Activated CD8-positive, alpha-beta memory T cell treated with anti-CD3 and anti-CD28 coated beads for 24 hours (primary cell): ENCODE measurements around the gene SMARCC1.

ENCODE experiments used
- DNase-seq: peaks from one replicate; pipeline ENCODE4 v3.0.0-alpha.2; 2020

The SMARCC1 gene

GRCh38 chr3:47629770-47630169 lies 151.9 kb downstream of the SMARCC1 start:
- no peak for DNase-seq

DNA sequence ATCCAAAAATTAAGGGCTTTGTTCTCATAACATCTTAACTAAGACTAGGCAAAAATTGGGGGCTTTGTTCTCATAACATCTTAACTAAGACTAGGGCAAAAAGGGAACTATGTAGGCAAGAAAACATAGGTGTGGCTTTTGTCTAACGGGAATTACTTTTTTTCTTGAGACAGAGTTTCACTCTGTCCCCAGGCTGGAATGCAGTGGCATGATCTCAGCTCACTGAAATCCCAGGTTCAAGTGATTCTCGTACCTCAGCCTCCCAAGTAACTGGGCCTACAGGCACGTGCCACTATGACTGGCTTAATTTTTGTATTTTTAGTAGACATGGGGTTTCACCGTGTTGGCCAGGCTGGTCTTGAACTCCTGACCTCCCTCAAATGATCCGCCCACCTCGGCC lies 153.3 kb downstream of the SMARCC1 start:
- no peak for DNase-seq

GRCh38 chr3:47622671-47623461 lies 158.8 kb downstream of the SMARCC1 start:
- DNase-seq: no peak

- DNase-seq: no peak
Measured at GRCh38 chr3:47617086-47618010, 164.3 kb downstream of the SMARCC1 start.

DNA sequence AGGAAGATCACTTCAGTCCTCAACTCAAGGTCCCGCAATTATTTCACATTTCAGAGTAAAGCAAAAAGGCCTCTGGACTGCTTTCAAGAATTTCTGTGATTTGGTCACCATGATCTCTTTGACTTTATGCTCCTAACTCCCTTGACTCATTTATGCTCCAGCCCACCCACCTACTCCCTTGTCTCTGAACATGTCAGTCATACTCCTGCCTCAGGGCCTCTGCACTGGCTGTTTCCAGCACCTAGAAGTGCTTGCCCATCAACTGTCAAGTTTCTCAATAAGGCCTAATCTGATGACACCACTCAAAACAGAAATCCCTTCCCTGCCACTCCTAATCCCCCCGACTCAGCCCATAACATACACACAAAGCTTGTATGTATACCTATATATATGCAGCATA lies 166.9 kb downstream of the SMARCC1 start:
- DNase-seq: no peak

GRCh38 chr3:47613722-47614121 lies 168.0 kb downstream of the SMARCC1 start:
- no peak for DNase-seq

GRCh38 chr3:47612879-47613278 lies 168.8 kb downstream of the SMARCC1 start:
- DNase-seq: no peak

DNA sequence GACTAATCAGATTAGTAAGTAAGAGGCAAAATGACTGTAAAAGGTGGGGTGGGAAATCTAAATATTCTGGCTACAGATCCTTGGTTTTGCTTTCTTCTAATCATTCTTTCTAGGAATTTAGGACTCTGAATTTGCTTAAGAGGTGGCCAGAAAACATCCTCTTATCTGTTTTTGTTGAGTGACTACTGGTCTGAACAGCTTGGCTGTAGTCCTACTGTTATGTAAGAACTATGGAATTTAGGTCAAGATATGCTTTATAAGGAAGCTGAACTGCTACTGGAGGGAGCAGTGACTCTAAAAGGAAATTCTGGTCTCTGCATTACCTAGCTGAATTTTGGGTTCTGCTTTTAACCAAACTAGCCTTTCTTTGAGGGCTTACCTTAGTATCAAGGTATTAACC lies 169.5 kb downstream of the SMARCC1 start:
- no peak for DNase-seq

- no peak for DNase-seq
Measured at GRCh38 chr3:47611576-47611975, 170.1 kb downstream of the SMARCC1 start.

DNA sequence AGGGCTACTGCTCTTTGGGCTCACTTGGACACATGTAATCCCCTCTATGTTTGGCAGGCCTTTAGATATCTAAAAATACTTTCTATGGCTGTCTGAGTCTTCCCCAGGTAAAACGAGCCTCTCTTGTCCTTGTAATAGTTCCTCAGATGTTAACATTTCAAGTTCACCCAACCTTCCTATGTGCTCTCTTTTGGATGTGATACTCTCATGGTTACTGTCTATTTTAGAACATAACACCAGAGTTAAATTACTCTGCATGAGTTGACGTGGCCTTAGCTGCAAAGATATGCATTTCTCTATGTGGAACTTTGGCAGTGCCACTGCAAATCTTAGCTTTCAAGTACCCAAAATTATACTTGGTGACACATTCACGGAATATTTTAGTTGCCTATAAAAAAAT lies 171.1 kb downstream of the SMARCC1 start:
- DNase-seq: no peak

DNA sequence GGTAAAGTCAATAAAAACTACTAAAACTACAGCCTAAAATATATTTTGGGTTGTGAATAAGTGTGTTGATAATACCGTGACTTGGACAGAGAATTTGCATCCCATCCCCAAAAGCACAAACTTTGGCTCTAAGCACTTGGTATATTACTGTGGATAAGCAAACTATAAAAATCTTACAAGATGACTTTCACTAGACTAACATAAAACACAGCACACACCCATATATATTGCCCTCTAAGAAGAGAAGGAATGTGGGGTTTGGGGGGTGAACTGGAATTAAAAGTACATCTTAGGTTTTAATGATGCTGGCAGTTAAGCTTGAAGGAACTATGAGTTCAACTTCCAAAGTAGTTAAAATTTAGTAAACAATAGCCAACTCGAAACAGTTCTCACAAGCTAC lies 174.4 kb downstream of the SMARCC1 start:
- DNase-seq: no peak

GRCh38 chr3:47606165-47606564 lies 175.5 kb downstream of the SMARCC1 start:
- no peak for DNase-seq

GRCh38 chr3:47605652-47606051 lies 176.0 kb downstream of the SMARCC1 start:
- DNase-seq: no peak

- no peak for DNase-seq
Measured at GRCh38 chr3:47604145-47604544, 177.5 kb downstream of the SMARCC1 start.

DNA sequence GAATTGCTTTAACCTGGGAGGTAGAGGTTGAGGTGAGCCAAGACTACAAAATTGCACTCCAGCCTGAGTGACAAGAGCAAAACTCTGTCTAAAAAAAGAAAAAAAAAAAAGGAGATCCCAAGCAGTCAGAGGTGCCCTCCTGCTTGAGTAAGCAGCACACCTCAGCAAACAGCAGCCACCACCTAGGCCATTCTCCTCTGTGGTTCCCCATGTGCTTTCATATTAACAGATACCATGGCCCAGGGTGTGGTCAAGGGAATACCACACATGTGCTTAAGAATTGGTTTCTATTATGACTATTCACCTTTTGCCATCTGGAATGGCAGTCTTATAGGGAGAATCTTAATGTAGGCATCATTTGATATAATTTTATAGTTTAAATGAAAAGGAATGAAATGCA lies 178.4 kb downstream of the SMARCC1 start:
- DNase-seq: no peak

DNA sequence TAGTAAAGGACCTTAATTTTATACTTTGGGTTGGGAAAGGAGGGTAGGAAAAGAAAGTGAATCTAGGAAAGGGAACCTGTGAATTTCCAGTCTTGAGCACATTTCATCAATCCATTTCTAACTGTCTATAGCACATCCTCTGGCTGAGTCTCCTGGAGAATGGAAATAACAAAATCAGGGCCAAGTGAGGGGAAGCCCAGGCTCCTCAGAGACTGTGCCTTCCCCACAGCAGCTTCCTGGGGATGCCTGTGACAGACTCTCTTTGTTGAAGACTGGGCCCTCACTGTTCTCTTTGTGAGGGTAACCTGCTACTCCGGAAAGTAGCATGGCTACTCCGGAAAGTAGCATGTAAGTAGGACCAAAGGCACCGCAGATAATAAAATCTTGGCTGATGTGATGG lies 180.4 kb downstream of the SMARCC1 start:
- no peak for DNase-seq

- DNase-seq: no peak
Measured at GRCh38 chr3:47594792-47595191, 186.9 kb downstream of the SMARCC1 start.

GRCh38 chr3:47592066-47592795 lies 189.5 kb downstream of the SMARCC1 start:
- no peak for DNase-seq

DNA sequence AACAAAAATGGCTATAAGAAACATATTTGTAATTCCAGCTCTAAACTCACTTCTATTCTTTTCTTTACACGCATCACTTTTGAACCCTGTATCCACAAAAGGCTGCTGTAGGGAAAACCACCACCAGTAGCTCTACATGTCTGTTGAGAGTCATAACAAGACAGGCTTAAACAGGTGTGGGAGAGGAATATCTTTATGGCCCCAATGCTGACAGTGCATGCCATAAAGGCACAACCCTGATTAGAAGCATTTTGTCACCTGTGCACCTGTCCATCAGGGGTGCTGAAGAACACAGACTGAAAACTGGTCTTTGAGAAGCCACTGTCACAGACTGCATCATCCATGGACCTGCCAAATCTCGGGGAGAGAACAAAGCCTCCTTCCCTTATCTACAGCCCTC lies 191.5 kb downstream of the SMARCC1 start:
- DNase-seq: no peak

GRCh38 chr3:47588587-47588986 lies 193.1 kb downstream of the SMARCC1 start:
- DNase-seq: no peak

DNA sequence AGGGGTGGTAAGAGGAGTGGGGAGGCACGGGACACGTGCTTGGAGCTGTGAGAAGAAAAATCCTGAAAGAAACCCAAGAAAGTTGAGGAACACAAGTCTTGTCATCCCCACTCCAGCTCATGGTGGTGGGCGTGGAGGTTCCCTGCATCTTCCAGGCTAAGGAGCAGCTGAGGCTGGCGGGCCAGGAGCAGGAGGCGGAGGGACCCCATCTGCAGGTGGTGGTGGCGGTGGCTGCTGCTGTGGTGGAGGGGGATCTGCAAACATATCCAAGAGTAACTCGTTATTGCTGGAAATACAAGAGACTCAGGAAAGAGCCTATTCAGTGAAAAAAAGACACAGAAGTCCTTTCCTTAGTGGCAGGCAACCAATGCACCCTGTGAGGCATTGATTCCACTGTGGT lies 193.6 kb downstream of the SMARCC1 start:
- no peak for DNase-seq

- no peak for DNase-seq
Measured at GRCh38 chr3:47586746-47587145, 194.9 kb downstream of the SMARCC1 start.

DNA sequence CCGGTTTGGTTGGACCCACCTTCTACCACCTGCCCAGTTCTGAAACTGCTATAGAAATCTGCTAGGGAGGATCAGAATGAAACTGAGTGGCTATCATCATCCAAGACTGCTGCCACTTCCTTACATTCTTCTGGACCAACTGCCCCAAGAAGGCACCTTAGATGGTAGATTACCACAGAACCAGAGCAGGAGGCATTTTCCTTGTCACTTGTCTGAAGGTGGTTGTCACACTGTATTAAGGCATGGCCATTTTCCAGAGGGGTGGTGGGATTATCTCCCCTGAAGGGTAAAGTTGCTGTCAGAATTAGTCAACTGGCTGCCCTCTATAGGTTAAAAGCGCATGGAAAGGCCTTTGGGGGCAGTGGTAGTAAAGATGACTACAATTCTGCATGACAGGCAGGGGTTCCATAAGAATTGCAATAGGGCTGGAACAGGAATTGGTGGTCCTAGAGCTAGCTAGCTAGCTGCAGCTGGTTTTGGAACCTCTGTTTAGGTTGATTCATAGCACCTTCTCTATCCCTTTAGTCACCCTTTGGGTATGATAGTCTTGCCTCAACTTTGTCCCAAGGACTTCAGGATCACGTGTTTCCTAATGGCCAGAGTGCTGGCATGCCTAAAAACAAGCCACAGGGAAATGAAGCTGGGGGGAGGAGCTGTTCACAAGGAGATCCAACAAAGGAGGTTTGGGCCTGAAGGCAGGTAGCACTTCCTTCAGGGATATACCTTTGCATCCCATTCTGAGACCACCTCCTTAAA lies 198.2 kb downstream of the SMARCC1 start:
- no peak for DNase-seq
